ENCODE results near the gene BICRAL. TPM values are rescaled to one million over a fixed set of nuclear protein-coding genes. Genes with fewer than 3 reads are reported as not detected.

The BICRAL gene
- total and polyA plus RNA-seq, 2 experiments from 2014 or later, result 2.5 to 5.4 TPM

DNA sequence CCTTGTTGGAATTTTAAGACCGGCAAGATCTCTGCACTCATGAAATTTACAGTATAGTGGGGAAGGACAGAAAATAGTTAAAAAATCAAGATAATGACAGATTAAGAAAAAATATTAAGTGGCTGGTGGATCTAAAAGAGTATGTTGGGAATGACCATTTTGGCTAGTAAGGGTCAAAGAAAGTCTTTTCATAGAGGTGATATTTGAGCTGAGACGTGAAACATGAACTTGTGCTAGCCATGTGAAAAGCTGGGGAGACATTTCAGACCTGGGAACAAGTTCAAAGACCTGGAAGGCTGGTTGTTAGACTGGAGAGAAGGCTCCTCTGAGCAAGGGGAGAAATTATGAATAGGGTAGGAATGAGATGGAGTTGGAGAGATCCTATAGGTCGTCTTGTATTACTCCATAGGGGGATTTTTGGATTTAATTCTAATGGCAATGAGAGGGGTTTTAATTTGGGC lies 4.7 kb downstream of the BICRAL start:
- peaks cover 17% of the 10 kb centered on the region for H3K4me1 ChIP-seq (ENCODE audit: insufficient read depth)
- H3K9me3 ChIP-seq (ENCODE audit: low read depth), result no peaks in the 10 kb centered on the region
- TF ChIP-seq EZH2phosphoT487 (IDR thresholded peaks at IDR 0.05; ENCODE audit: insufficient read depth, low read depth), result no peak
- no peak for TF ChIP-seq EZH2 (IDR thresholded peaks at IDR 0.05; ENCODE audit: insufficient read depth, poor library complexity, severe bottlenecking)
- H2AFZ ChIP-seq, result no peak overlapping the region
- in situ Hi-C loops (cut with MboI), result no loop called here
- DNase-seq, result no peak
- no peaks in the 10 kb centered on the region for H3K9me2 ChIP-seq (ENCODE audit: insufficient read depth)
- peak overlapping the region; percentile 31 for H3K4me2 ChIP-seq (ENCODE audit: unreplicated experiment)
- 69 to 72% methylated on average over 3 of the region's 3 CpGs for WGBS, 2 experiments (ENCODE audit: low coverage in 1 of 2, low lambda C conversion rate in 2 of 2, missing lambda C conversion rate in 2 of 2)
- H3F3A ChIP-seq (ENCODE audit: insufficient read depth), result peaks cover 29% of the 10 kb centered on the region; the same call in 1 of the 2 replicates
- H3K4me3 ChIP-seq, result no peak overlapping the region
- H3K27ac ChIP-seq, result no peak overlapping the region
- peaks cover 81% of the 10 kb centered on the region for H3K79me2 ChIP-seq (ENCODE audit: insufficient read depth)
- H3K36me3 ChIP-seq (ENCODE audit: low read depth), result no peaks in the 10 kb centered on the region
- H4K20me1 ChIP-seq (ENCODE audit: insufficient read depth), result no peaks in the 10 kb centered on the region
- H3K9ac ChIP-seq, result no peak overlapping the region
- no peaks in the 10 kb centered on the region for H3K27me3 ChIP-seq (replicated peaks; ENCODE audit: insufficient read depth)

DNA sequence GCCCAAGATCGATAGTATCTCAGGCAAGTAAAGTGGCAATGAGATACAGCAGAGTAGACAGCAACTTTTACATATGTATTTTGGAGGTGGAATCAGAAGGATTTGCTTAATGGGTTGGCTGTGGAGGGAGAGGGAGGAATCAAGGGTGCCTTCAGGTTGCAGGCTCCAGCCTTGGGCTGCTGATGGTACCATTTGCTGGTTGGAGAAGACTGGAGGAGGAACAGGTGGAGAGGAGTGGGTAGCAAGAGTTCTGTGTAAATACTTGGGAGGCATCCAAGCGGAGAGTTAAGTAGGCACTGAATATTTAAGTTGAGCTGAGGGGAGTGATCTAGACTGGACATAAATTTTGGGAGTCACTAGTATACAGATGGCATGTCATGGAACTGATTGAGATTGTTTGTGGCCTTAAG lies 5.2 kb downstream of the BICRAL start:
- H3K9me3 ChIP-seq (ENCODE audit: low read depth), result no peaks in the 10 kb centered on the region
- H2AFZ ChIP-seq, result no peak overlapping the region
- no peaks in the 10 kb centered on the region for H3K9me2 ChIP-seq (ENCODE audit: insufficient read depth)
- H3K36me3 ChIP-seq (ENCODE audit: low read depth), result no peaks in the 10 kb centered on the region
- H3F3A ChIP-seq (ENCODE audit: insufficient read depth), result peaks cover 32% of the 10 kb centered on the region; the same call in 1 of the 2 replicates
- no peak overlapping the region for H3K9ac ChIP-seq
- WGBS, 2 experiments (ENCODE audit: low coverage in 1 of 2, low lambda C conversion rate in 2 of 2, missing lambda C conversion rate in 2 of 2), result 97 to 98% methylated on average over 2 of the region's 2 CpGs
- no peak overlapping the region for H3K27ac ChIP-seq
- no peaks in the 10 kb centered on the region for H4K20me1 ChIP-seq (ENCODE audit: insufficient read depth)
- DNase-seq, result no peak
- no peak overlapping the region for H3K4me2 ChIP-seq (ENCODE audit: unreplicated experiment)
- peaks cover 85% of the 10 kb centered on the region for H3K79me2 ChIP-seq (ENCODE audit: insufficient read depth)
- peaks cover 17% of the 10 kb centered on the region for H3K4me1 ChIP-seq (ENCODE audit: insufficient read depth)
- in situ Hi-C loops (cut with MboI), result no loop called here
- H3K27me3 ChIP-seq (replicated peaks; ENCODE audit: insufficient read depth), result no peaks in the 10 kb centered on the region
- no peak for TF ChIP-seq EZH2 (IDR thresholded peaks at IDR 0.05; ENCODE audit: insufficient read depth, poor library complexity, severe bottlenecking)
- TF ChIP-seq EZH2phosphoT487 (IDR thresholded peaks at IDR 0.05; ENCODE audit: insufficient read depth, low read depth), result no peak
- H3K4me3 ChIP-seq, result no peak overlapping the region

DNA sequence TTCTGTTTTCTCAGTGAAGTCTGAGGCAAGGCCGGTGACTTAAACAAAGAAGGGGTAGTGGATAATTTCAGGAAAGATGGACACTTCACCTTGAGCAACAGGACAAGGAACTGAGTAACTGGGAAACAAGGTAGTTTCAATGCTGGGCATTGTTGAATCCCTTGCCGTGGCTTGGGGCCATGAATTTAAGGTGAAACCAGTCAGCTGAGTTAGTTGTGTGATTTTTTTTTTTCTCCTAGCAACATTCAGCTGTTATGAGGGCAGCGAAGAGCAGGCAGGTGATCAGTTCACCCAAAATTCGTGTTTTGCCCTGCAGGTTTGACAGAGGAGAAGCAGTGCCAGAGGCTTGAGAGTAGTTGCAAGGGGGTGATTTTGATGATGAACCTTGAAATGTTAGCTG lies 6.8 kb downstream of the BICRAL start:
- Histone ChIP-seq H3K9me2 (ENCODE audit: insufficient read depth) (no peaks in the 10 kb centered on the region), H4K20me1 (ENCODE audit: insufficient read depth) (no peaks in the 10 kb centered on the region), H3K27me3 (replicated peaks; ENCODE audit: insufficient read depth) (no peaks in the 10 kb centered on the region), H2AFZ (no peak overlapping the region), H3K4me2 (ENCODE audit: unreplicated experiment) (no peak overlapping the region), H3K9me3 (ENCODE audit: low read depth) (no peaks in the 10 kb centered on the region), H3F3A (ENCODE audit: insufficient read depth) (peaks cover 32% of the 10 kb centered on the region; the same call in 1 of the 2 replicates), H3K36me3 (ENCODE audit: low read depth) (no peaks in the 10 kb centered on the region), H3K79me2 (ENCODE audit: insufficient read depth) (peaks cover 81% of the 10 kb centered on the region), H3K27ac (no peak overlapping the region), H3K4me1 (ENCODE audit: insufficient read depth) (peaks cover 17% of the 10 kb centered on the region), H3K4me3 (no peak overlapping the region), H3K9ac (no peak overlapping the region)
- WGBS, 2 experiments (ENCODE audit: low coverage in 1 of 2, low lambda C conversion rate in 2 of 2, missing lambda C conversion rate in 2 of 2), result 82 to 91% methylated on average over 4 of the region's 4 CpGs
- DNase-seq, result no peak
- in situ Hi-C loops (cut with MboI), result no loop called here
- TF ChIP-seq EZH2 (IDR thresholded peaks at IDR 0.05; ENCODE audit: insufficient read depth, poor library complexity, severe bottlenecking) (no peak), EZH2phosphoT487 (IDR thresholded peaks at IDR 0.05; ENCODE audit: insufficient read depth, low read depth) (no peak)

DNA sequence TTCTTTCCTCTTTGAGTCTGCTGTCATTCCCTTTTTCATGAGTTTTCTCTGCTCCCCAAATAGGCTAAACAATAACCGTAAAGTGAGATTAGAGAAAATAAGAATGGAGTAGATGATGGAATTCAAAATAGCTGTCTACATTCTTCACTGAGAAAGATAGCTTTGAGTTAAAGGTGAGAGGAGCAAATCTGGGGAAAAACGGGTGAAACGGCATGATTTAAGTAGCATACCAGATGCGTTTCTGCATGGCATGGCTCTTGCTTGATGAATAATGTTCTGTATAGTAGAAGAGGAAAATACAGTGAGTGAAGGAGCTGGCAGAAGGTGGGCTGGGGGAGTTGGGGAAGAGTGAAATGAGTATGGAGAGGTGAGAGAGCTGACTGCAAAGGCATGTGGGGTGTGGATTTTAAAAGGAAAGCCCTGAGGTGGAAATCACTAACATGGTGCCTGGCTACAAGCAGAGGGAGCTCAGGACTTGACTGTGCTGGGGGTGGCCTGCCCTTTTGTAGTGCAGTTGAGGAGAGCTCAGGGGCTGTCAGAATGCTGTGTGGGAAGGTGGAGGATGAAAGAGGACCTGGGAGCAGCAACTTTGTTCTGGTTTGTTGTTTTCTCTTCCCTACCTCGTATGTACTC lies 8.8 kb downstream of the BICRAL start:
- Histone ChIP-seq H3K9me3 (ENCODE audit: low read depth) (no peaks in the 10 kb centered on the region), H2AFZ (no peak overlapping the region), H3K27ac (no peak overlapping the region), H3F3A (ENCODE audit: insufficient read depth) (peaks cover 24% of the 10 kb centered on the region; the same call in 1 of the 2 replicates), H3K4me3 (no peak overlapping the region), H3K4me2 (ENCODE audit: unreplicated experiment) (no peak overlapping the region), H3K27me3 (replicated peaks; ENCODE audit: insufficient read depth) (no peaks in the 10 kb centered on the region), H3K36me3 (ENCODE audit: low read depth) (no peaks in the 10 kb centered on the region), H4K20me1 (ENCODE audit: insufficient read depth) (no peaks in the 10 kb centered on the region), H3K9ac (no peak overlapping the region), H3K9me2 (ENCODE audit: insufficient read depth) (no peaks in the 10 kb centered on the region), H3K4me1 (ENCODE audit: insufficient read depth) (peaks cover 11% of the 10 kb centered on the region; the same call in 1 of the 2 replicates), H3K79me2 (ENCODE audit: insufficient read depth) (peaks cover 64% of the 10 kb centered on the region)
- WGBS, 2 experiments (ENCODE audit: low coverage in 1 of 2, low lambda C conversion rate in 2 of 2, missing lambda C conversion rate in 2 of 2), result 56 to 57% methylated on average over 5 of the region's 5 CpGs
- no peak for TF ChIP-seq EZH2 (IDR thresholded peaks at IDR 0.05; ENCODE audit: insufficient read depth, poor library complexity, severe bottlenecking)
- TF ChIP-seq EZH2phosphoT487 (IDR thresholded peaks at IDR 0.05; ENCODE audit: insufficient read depth, low read depth), result no peak
- DNase-seq, result no peak
- in situ Hi-C loops (cut with MboI), result no loop called here
